GM19328 (cell line): ENCODE measurements around the gene NBPF3.
A peak's percentile ranks its signal among the peaks of the same experiment; 100 is the strongest.
"Not testable (repeated sequence)": the region's sequence is repeated elsewhere in the genome, so short reads cannot be mapped to it uniquely, and the experiment has no call there.

Source experiments
- ATAC-seq: cut with Tn5 transposase; IDR thresholded peaks from one replicate; pipeline ENCODE4 v1.9.1; 2021; ENCODE audit warnings: mild to moderate bottlenecking, moderate library complexity; ENCODE audit not compliant: unreplicated experiment

The NBPF3 gene

GRCh38 chr1:21439721-21440629 lies at the start of gene NBPF3:
Gene NBPF3 (plus strand): TSS chr1:21440137. CDS start chr1:21445087, 4,950 bp downstream.
- ATAC-seq = peak; percentile 60

GRCh38 chr1:21391497-21391896 lies 48.4 kb upstream of the NBPF3 start:
- no peak for ATAC-seq

- no peak for ATAC-seq
These were observed 47.2 kb upstream of the NBPF3 start for GRCh38 chr1:21392587-21393263.

- no peak for ATAC-seq
These were observed 43.4 kb upstream of the NBPF3 start for GRCh38 chr1:21396516-21396915.

- ATAC-seq = no peak
These were observed 42.1 kb upstream of the NBPF3 start for GRCh38 chr1:21397813-21398188.

- not testable (repeated sequence) for ATAC-seq
These were observed 38.1 kb upstream of the NBPF3 start for GRCh38 chr1:21401726-21402346.

- ATAC-seq = no peak
These were observed 33.3 kb upstream of the NBPF3 start for GRCh38 chr1:21406659-21407058.

GRCh38 chr1:21409897-21410296 lies 30.0 kb upstream of the NBPF3 start:
- not testable (repeated sequence) for ATAC-seq

GRCh38 chr1:21414015-21414414 lies 25.9 kb upstream of the NBPF3 start:
- no peak for ATAC-seq

- ATAC-seq = not testable (repeated sequence)
These were observed 19.6 kb upstream of the NBPF3 start for GRCh38 chr1:21420378-21420777.

GRCh38 chr1:21421307-21421706 lies 18.6 kb upstream of the NBPF3 start:
- ATAC-seq = not testable (repeated sequence)

- not testable (repeated sequence) for ATAC-seq
These were observed 12.0 kb upstream of the NBPF3 start for GRCh38 chr1:21427798-21428480.

GRCh38 chr1:21428481-21429073 lies 11.4 kb upstream of the NBPF3 start:
- not testable (repeated sequence) for ATAC-seq

GRCh38 chr1:21429210-21429609 lies 10.7 kb upstream of the NBPF3 start:
- not testable (repeated sequence) for ATAC-seq

GRCh38 chr1:21430875-21431274 lies 9.1 kb upstream of the NBPF3 start:
- ATAC-seq = not testable (repeated sequence)

GRCh38 chr1:21434394-21434793 lies 5.5 kb upstream of the NBPF3 start:
- ATAC-seq = no peak

GRCh38 chr1:21435646-21436487 lies 4.1 kb upstream of the NBPF3 start:
- no peak for ATAC-seq

- no peak for ATAC-seq
These were observed 3.2 kb upstream of the NBPF3 start for GRCh38 chr1:21436488-21437340.

- ATAC-seq = no peak
These were observed 2.6 kb upstream of the NBPF3 start for GRCh38 chr1:21437341-21437640.
